GM20431 (cell line): ENCODE results near the gene WASHC2A.
"Not testable (repeated sequence)": the region's sequence is repeated elsewhere in the genome, so short reads cannot be mapped to it uniquely, and the experiment has no call there.

Experiments used
- in situ Hi-C: fragments of 300-500 bp; cut with MseI, MboI; formaldehyde crosslinking; loops from one replicate; pipeline ENCODE4 v1.15.0; 2020; ENCODE audit warnings: low sequenced_read_pairs; ENCODE audit not compliant: unreplicated experiment

Gene WASHC2A

DNA sequence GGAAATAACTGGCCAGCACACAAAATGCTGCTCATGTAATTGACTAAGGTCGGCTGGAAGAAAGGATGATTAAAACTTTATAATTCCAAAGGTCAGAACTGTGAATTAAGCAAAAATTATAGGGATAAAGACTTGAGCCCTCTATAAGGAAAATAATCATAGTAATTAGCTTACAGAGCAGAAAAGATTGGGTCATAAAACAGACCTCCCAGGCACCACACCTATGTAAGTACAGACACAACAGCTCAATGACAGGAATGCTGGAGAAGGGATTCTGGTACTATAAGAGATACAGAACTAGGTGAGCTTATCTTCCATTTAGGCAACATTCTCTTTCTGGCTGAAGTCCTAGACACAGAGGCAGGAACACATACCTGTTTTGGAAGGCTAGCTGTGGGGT, 9.0 kb upstream of the WASHC2A start:
- in situ Hi-C loops, result not testable (repeated sequence)

DNA sequence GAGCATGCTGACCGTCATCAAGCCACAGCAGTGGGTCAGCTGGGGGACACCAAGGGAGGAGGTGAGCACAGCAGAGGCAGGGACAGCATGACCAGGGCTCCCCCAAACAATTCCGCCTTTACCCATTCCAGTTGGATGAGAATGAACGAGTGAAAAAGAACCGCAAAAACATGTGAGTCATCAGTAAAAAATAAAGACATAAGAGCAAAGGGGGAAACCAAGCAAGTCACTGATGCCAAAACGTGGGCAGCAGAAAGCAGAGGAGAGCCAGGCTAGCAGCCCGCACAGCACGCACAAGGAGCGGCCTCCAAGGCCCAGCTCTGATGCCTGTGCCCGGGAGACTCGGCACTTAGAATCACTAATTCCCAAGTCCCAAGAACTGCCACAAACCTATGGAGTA, 7.8 kb upstream of the WASHC2A start:
- in situ Hi-C loops, result not testable (repeated sequence)

DNA sequence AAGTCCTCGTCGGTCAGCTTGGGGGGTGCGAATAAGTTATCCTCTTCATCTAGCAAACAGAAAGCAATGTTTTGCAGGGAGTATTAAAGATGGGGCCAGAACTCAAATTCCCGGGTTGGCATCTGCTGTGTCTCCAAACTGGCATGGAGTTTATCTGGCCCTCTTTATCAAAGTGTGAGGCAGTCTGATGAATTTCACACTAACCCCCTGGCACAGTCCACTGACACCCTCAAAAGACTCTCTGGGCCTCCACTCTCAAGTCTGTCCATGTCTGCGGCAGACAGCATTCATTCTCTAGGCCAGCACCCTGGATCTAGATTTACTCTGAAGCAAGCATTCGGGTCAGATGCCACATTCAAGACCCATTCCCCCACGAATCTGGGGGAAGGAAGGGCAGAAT, 6.2 kb upstream of the WASHC2A start:
- in situ Hi-C loops, result not testable (repeated sequence)

DNA sequence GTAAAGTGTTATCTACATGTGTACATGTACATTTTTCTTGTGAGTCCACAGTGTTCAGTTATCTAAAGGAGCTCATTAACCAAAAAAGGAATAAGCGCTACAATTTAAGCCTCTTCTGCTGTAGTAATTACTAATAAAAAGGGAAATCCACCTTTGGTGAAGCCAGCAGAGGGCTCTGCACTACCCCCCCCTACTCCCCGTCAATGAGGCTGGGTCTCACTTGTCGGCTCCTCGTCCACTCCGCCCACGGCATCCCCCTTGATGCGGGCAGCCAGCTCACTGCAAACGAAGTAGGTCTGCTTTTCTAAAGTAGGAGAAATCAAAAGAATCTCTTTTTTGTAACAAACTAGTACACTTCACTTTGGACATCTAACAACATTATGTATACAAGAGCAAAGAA, 4.7 kb upstream of the WASHC2A start:
- in situ Hi-C loops, result no loop called here

DNA sequence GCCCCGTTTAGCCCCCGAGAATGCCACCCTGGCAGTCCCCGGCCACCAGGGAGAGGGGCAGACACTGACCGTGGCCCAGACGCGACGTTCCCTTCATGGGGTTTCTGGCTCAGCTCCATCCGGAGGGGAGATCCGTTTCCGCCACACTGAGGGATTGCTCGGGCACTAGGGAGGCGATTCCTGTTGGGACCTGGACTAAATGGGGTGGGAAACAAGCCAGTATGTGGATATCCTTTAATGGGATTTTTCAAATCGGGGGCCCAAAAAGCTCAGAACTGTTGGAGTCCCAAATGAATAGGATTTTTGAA, 552 bp downstream of the WASHC2A start:
- in situ Hi-C loops, result not testable (repeated sequence)

DNA sequence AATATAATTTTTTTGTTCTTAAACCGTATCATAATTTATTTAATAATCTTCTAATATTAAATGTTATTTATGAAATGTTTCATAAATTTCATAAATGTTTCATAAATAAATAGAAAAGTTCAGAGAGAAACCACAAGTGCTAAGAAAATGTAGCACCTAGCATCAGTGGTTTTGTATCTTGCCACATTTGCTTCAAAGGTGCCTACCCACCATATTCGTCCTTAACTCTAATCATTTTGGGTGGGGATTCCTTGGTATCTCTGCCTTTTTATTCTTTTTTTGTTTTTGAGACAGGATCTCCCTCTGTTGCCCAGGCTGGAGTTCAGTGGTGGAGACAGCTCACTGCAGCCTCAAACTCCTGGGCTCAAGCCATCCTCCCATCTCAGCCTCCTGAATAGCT, 7.4 kb downstream of the WASHC2A start:
- in situ Hi-C loops, result not testable (repeated sequence)

DNA sequence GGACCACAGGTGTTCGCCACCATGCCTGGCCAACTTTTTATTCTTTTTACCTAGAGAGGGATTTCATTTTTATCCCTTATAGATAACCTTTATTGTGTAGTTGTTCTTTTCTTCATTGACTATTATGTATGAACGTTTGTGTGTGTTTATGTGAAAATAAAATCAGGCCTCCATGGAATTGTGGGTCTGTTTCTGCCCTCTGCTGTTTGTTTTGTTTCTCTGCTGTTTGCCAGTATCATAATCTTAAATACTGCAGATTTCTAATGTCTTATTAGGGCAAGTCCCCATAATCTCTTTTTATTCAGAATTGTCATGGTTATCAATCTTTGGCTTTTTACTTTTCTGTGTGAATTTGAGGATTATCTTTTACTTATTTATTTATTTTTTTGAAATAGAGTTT, 7.8 kb downstream of the WASHC2A start:
- in situ Hi-C loops, result not testable (repeated sequence)

DNA sequence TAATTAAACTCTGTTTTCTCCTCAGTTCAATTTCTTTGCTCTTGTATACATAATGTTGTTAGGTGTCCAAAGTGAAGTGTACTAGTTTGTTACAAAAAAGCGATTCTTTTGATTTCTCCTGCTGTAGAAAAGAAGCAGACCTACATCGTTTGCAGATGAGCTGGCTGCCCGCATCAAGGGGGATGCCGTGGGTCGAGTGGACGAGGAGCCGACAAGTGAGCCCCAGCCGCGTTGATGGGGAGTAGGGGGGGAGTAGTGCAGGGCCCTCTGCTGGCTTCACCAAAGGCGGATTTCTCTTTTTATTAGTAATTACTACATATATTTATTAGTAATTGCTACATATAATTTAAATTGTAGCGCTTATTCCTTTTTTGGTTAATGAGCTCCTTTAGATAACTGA, 23.6 kb downstream of the WASHC2A start:
- in situ Hi-C loops, result not testable (repeated sequence)

DNA sequence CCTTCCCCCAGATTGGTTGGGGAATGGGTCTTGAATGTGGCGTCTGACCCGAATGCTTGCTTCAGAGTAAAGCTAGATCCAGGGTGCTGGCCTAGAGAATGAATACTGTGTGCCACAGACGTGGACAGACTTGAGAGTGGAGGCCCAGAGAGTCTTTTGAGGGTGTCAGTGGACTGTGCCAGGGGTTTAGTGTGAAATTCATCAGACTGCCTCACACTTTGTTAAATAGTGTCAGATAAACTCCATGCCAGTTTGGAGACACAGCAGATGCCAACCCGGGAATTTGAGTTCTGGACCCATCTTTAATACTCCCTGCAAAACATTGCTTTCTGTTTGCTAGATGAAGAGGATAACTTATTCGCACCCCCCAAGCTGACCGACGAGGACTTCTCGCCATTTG, 25.2 kb downstream of the WASHC2A start:
- in situ Hi-C loops, result not testable (repeated sequence)

DNA sequence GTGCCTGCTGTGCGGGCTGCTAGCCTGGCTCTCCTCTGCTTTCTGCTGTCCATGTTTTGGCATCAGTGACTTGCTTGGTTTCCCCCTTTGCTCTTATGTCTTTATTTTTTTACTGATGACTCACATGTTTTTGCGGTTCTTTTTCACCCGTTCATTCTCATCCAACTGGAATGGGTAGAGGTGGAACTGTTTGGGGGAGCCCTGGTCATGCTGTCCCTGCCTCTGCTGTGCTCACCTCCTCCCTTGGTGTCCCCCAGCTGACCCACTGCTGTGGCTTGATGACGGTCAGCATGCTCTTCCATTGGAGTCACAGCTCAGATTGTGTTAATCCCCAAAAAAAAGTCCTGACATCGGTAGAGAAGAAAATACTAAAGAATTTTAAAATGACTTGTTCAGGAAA, 26.9 kb downstream of the WASHC2A start:
- in situ Hi-C loops, result not testable (repeated sequence)

DNA sequence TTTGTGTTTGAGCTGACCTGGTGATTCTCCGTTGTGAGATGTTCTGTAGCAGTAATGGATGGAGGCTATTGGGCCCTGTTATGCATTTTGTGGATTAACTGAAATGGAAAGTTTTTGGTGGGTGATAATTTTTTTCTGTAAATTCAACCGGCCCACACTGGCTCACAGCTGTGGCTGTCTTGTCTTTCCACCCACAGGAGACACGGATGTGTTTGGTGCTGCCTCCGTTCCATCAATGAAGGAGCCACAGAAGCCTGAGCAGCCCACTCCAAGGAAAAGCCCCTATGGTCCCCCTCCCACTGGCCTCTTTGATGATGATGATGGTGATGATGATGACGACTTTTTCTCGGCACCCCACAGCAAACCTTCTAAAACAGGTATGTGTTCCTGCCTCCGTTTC, 27.6 kb downstream of the WASHC2A start:
- in situ Hi-C loops, result not testable (repeated sequence)

DNA sequence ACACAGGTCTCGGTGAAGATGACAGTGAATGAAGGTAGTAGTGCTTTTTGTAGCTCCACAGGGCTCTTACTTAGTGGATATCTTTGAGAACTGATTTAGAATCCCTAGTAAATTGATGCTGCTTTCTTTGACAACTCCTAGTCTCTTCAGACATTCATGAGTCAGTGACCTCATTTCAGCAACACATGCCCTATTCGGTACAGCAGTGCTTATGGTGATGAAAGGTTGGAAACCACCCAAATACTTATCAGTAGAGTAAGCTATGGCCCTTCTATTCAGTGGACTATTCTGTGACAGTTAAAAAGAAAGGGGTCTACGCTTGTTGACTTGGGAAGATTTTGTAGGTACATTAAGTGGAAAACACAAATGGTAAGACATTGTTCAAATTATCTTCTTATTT, 29.0 kb downstream of the WASHC2A start:
- in situ Hi-C loops, result not testable (repeated sequence)

DNA sequence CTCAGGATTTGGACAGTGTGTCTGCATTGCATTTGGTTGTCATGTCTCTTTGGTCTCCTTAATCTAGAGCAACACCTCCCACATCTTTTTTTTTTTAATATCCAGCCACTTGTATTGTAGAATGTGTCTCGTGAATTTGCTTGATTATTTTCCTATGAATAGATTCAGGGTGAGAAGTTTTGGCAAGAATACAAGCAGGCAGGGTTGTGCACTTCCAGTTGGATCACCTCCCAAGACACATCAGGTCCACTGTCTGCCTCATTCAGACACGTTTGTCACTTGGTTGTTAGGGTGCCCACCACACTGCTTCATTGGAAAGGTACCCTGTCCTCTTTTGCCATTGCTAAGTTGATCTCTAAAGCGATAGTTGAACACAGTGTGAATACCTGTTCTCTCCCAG, 30.9 kb downstream of the WASHC2A start:
- in situ Hi-C loops, result not testable (repeated sequence)

DNA sequence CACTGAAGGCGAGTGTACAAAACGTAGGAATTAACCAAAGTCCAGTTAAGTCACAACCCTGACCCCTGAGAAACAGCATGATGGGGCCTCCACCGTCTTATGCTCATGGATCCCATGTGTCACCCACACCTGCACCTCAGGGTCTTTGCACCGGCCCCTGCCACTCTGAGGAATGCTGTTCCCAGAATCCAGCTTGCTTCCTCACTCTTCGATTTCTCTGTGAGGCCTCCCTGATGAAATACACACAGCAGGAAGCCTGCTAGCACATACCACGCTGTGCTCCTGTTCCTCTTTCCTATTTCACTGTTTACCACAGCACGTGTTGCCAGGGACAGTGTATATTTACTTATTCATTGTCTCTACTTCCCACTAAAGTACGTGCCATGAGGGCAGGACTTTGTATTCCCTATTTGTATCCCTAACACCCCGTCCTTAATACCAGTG, 33.4 kb downstream of the WASHC2A start:
- in situ Hi-C loops, result not testable (repeated sequence)

DNA sequence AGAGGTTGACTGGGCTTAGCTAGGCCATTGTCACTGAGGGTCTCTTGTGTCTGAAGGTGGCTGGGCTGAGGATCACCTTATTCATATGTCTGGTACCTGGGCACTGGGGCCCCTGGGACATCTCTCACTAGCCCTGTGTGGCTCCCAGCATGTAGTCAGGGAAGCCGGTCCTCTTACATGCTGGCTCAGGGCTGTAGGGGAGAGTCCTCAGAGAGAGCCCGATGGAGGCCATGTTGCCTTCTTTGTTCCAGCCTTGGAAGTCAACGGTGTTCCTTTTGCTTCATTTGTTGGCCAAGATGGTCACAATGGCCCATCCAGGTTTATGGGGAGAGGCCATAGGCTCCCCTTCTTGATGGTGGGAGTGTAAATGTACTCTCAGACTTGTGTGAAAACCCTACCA, 34.0 kb downstream of the WASHC2A start:
- in situ Hi-C loops, result not testable (repeated sequence)

DNA sequence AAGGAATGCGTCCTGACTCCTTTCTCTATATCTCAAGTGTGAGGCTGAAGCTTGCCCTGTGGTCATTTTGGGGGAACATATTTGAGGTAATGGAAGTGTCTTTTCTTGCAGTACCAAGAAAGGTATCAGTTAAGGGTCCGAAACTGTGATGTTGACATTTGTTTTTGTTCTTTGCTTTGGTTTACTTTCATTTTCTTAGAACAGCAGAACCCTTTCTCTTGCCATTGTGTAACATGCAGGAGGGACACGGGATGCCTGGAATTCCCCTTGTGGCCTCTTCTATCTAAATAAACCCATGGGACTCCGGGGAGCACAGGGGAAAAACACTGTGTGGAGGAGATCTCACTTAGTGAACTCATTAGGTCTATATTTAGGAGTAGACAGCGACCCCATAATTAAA, 34.5 kb downstream of the WASHC2A start:
- in situ Hi-C loops, result not testable (repeated sequence)

DNA sequence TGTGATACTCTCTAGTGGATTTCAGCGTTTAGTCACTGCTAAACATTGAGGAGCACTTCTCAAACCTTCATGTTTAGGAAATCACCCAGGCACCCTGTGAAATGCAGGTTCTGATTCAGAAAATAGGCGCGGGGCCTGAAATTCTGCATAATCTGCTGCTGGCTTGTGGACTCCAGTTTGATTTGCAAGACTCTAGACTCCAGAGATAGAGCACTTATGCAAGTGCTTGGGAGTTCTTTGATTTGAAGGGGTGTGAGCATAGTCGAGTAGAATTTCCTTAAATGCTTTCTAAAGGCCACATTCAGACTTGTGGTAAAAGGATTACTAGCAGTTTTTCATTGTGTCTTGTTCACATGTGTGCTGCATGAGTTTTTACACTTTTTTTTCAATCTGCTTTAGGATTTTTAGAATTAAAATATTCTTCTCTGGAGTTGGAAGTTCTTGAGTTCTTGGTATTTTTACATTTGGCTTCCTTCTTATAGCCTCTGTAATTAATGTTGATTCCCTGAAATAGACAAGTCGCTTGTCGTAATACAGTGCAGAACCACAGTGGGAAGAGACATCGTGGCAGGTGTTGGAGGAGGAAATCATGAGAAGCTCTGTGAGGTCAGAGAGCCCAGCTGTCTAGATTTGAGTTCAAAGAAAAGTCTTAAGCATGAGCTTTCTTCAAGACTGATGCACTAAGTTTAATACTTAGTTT, 41.4 kb downstream of the WASHC2A start:
- in situ Hi-C loops, result not testable (repeated sequence)

DNA sequence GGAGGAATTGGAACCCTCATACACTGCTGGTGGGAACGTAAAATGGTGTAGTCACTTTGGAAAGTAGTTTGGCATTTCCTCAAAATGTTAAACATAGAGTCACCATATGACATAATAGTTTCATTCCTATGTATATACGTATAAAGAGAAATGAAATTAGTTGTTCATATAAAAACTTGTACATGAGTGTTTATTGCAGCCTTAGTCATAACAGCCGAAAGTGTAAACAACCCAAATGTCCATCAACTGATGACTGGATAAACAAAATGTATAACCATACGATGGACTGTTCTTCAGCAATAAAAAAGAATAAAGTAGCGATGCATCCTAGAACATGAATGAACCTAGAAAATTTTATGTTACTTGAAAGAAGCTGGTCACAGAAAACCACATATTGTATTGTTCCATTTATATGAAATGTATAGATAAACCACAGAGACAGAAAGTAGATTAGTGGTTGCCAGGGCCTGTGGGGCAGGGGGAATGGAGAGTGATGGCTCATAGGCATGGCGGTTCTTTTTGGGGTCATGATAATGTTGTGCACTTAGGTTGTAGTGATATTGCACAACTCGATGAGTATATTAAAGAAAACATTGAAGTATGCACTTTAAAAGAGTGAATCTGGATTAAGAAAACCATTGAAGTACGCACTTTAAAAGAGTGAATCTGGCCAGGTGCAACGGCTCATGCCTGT, 44.8 kb downstream of the WASHC2A start:
- in situ Hi-C loops, result not testable (repeated sequence)

DNA sequence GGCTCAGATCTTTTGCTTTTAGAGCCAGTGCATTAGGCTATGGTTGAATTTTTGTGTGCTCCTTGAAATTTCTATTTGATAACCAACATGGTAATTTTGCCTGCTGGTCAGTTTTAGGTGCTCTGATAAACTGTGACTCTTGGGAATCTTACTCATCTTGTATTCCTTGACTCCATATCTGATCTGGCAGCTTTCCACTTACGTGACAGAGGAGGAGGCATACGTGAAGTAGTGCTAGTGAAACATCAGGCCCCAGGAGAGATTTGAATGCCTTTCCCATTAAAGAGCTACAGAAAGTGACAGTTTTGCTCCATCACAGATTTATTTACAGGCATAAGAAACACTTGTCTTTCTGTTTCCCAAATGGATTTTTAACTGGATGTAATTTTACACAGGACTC, 59.0 kb downstream of the WASHC2A start:
- in situ Hi-C loops, result not testable (repeated sequence)

DNA sequence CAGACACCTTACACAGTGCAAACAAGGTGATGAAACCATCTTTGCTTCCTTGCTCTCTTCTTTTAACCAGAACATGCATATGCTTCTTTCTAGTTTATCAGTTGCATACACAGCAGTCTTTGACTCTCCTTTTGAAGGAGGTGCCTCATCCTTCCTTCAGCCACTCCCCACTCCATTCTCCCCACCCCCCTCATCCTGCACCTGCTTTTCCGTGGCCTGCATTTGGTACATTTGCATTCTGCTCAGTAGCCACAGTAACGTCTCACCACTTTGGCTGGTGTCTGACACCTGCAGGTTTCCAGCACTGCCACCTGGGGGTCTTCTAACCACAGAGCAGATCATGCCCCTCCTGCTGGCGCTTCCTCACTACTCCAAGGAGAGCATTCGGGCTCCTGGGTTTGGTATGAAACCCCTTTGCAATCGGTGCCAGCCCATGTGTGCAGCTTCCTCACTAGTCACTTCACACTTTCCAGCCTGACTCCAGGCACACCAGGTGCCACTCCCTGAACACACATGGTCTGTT, 60.1 kb downstream of the WASHC2A start:
- in situ Hi-C loops, result not testable (repeated sequence)

DNA sequence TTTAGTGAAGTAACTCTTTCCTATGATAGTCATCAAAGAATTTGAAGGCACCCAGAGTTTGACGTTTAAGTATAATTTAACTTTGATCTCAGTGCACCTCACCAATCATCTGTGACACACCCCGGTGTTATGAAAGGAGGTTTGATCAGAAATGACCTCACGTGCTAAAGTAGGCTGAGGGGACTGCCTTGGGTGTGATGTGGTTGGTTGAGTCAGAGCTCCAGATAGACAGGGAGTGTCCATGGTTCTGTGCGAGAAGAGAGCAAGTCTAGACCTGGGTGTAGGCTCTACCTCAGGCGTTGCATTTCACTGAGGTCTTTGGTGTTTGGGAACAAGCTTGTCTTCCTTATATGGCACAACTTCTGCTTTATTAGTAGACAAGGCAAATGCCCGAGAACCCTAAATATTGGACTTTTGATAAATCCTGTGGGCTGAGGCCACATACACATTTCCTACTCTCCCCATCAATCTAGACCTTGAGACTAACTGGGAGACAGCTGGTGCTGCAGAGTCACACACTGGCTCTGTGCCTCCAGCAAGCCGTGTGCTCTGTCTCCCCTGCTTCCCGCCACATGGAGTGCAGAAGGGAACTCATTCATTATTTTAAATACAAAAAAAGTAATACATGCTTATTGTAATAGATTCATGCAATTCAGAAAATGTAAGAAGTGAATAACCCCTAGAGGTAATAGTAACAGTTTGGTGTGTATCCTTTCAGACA, 63.7 kb downstream of the WASHC2A start:
- in situ Hi-C loops, result not testable (repeated sequence)
